Activated effector memory CD4-positive, alpha-beta T cell treated with Interleukin-2 at 50 U/mL for 16 hours (primary cell): ENCODE results near the gene TMEM229B.

Experiments used
- DNase-seq: peaks from one replicate; pipeline ENCODE4 v3.0.0-alpha.2; 2020

The TMEM229B gene

DNA sequence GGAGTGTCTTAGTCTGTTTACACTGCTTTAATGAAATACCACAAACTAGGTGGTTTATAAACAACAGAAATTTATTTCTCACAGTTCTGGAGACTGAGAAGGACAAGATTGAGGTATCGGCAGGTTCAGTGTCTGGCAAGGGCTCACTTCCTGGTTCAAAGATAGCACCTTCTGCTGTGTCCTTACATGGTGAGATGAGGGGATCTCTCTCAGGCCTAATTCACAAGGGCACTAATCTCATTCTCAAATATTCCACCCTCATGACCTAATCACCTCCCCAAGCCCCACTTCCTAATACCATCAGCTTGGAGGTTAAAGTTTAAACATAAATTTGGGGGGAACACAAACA is 41.5 kb downstream of the TMEM229B start:
- no peak for DNase-seq

DNA sequence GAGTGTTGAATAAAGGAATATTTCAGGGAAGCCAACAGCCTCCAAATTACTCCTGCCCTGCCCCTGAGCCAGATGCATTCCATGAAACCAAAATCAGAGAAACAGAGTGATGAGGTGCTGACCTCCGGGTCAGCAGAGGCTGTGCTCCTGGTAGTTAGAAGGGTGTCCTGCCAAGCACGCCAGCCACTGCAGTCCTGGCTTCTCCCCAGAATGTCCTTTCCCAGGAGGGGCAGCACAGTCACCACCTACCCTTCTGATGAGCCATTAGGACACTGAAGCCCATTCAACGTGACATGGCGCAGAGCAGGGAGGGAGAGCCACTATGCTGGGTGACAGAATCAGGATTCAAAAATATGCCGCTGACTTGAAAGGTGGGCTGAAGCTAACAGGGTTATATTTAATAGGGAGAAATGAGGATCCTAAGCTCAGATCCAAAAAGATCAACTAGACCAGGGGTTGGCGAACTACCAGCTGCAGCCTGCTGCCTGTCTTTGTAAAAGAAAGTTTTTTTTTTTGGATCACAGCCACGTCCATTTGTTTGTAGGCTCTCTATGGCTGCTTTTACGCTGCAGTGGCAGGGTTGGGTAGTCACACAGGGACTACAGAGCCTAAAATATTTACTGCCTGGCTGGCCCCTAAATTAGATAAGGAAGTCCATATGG is 42.0 kb downstream of the TMEM229B start:
- DNase-seq: no peak

DNA sequence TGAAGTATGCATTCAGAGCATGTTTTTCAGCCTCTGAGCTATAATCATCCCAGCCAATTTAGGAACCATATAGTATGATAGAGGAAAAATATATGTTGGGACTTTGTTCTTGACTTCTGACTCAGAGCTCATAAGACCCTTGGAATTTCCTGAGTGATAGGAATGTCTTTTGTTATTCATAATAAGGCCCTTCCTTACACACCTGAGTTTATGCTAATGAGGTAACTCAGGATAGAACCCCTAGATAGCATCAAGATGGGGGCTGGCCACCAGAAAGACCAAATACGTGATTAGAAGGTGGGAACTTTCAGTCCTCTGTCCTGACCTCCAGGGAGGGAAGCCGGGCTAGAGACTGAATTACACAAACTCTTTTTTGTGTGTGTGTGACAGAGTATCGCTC is 44.1 kb downstream of the TMEM229B start:
- DNase-seq: no peak

DNA sequence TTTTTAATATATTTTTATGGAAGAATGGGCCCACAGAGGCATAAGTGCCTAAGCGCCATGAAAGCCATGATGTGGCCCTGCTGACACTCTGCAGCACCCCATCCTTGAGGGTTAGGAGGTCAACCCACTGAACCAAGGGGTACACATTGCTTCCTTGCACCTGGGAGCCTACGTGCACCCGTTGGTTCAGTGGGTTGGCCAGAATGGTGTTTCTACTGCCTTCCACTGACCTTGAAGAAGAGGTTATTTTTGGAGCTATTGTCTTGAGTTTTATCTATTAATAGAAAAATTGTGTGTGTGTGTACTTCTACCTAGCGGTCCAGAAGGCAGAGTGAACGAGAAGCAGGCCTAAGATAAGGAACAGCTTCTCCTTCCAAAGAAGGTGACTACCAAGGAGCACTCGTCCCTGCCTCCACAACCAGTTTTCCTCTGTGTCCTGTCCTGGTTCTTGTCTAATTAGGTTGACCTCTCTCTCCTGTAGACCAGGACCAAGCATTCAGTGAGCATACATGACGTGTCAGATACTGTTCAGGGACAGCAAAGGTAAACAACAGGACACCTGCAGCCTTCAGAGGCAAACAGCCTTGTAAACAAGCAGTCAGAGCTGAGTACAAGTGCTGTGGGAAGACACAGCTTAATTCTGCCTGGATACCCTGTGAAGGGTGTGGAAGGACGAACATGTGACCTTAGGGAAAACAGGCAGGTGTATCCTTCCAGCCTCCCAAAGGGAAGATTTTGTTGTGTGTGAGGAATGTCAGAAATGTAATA is 46.2 kb downstream of the TMEM229B start:
- no peak for DNase-seq

DNA sequence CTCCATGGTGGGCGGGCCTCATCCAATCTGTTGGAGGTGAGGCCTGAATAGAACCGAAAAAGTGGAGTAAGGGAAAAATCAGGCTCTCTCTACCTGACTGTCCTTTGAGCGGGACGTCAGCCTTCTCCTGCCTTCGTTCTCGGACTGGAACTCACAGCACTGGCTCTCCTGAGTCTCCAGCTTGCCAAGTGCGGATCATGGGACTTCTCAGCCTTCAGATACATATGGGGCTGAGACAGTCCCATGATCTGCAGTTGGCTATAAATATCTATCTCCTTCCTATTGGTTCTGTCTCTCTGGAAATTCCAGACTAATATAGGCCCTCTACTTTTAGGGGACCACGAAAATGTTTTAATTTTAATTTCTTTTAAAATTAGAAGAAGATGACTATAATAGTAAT is 46.8 kb downstream of the TMEM229B start:
- DNase-seq: no peak

DNA sequence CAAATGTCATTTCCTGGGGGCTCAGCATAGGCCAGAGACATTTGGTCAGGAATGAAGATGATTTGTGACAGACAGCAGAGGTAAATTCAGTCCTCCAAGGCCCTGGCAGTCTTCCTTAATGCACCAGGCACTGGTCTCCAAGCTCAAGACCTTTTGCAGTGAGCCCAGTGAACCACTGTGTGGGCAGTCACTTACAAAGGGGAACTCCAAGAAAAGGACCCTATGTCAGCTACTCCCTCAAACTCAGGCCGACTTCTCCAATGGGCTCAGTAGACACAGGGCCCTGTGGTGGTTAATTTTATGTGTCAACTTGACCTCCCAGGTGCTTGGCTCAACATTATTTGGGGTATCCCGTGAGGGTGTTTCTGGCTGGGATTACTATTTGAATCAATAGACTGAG is 47.3 kb downstream of the TMEM229B start:
- DNase-seq: no peak

DNA sequence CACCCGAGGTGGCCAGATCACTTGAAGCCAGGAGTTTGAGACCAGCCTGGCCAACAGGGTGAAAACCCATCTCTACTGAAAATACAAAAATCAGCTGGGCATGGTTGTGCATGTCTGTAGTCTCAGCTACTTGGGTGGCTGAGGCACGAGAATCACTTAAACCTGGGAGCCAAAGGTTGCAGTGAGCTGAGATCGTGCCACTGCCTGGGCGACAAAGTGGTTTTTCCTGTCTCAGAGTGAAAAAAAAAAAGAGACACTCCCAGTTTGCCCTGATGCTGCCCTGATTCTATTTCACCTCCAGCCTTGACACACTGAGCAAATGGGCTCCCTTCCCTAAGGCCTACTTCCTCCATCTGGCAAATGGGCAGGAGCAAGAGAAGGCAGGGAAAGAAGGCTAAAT is 48.0 kb downstream of the TMEM229B start:
- DNase-seq: no peak

DNA sequence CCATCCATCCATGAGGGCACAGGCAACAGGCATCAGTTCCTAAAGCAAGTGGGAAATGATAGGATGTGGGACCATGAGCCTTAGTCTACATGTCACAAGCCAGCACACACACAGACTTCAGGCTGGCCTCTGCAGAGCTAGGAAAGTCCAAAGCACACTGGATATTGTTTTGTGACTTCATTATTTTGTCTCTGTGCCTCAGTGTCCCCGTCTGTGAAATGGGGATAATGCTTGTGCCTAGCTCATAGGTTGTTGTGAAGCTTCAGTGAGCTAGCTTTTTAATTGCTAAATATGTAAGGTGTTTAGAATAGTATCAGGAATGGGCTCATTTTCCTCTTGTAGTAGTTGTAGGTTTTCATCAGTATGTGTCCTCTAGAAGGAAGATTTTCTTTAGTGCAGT is 49.6 kb downstream of the TMEM229B start:
- DNase-seq: no peak

DNA sequence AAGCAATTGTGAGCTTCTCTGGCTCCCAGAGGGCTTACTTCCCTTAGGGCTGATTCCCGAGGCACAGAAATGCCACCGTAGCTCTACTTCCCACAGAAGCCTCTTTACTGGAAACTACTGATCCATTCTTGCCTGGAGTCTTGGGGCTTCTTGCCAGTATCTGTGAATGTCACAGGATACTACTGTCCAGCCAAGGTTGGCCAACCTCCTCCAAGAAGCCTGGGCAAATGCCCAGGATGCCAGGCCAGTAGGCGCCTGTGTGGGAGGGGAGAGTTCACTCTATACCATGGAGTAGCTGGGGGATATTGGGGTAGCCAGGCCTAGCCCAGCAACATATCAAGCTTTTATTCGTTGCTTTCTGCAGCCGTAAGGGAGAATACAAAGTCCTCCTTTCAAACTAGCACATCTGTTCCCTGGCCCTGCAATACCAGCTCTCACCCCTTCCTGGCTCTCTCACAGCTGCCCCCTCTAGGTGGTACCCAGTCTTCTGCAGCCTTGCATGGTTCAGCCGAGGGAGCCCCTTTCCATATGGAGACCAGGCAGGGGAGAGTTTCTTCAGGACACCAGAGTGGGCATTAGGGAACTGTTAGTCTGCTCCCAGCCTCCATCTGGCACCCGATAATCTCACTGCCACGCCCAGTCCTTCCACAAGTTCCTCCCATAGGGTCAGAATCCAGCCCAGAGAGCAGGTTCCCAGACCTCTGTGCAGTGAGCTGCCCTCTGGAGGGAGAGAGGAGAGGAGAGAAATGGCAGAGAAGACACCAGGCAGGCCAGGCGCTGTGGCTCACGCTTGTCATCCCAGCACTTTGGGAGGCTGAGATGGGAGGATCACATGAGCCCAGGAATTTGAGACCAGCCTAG is 52.3 kb downstream of the TMEM229B start:
- no peak for DNase-seq

DNA sequence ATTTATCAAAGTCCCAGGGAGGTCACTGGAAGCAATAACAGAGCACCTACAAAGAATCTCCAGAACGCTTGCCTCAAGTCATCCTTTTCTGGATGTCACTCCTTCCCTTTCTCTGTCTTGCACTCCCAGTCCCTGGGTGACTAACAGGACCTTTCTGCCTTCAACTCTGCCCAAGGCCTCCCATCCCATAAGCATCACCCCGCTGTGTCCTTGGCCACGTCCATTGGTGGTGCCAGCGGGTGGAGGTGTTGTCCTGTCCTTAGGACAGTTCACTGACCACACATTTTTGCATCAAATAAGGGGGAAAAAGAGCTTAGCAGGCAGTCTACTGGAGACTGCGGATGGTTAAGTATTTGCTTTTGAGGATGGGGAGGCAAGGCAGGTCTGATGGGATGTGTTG is 52.9 kb downstream of the TMEM229B start:
- no peak for DNase-seq

DNA sequence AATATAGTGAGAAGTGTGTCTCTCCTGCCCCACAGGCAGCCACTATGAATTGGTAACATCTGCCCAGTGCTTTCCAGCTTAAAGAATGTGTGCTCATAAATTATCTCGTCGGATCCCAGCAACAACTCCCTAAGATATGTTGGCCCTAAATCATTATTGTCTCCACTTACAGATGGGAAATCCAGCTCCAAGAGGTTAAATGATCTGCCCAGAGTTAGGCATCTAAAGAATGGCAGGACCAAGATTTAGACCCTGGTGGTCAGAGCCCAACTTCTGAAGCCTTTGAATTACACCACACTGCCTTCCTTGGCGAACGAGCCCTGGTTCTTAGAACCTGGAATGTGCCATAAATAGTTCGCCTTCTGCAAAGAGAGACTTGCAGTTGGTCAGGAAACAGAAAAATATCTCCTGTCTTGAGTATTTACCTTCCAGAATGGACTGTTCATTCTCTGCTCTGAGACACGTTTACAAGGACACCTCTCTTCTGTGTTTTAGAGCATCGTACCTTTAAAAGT is 56.4 kb downstream of the TMEM229B start:
- no peak for DNase-seq

DNA sequence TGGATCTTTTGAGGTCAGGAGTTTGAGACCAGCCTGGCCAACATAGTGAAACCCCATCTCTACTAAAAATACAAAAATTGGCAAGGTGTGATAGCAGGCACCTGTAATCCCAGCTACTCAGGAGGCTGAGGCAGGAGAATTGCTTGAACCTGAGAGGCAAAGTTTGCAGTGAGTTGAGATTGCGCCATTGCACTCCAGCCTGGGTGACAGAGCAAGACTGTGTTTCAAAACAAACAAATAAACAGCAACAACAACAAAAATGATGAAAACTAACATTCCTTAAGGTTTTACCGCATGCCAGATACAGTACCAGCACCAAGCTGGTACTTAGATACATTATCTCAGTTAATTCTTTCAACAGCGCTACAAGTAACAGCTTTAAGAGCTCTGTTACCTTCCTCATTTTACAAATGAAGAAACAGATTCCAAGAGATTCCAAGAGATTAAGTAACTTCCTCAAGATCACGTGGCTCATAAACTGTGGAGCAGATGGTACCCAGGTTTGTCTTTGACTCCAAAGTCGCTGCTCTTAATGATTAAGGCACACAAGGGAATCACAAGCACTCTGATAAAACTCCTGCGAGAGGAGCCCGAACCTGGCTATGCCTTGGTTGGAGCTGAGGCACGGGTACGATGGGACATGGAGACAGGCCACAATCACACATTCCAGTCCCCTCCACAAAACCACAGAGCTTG is 58.9 kb downstream of the TMEM229B start:
- DNase-seq: no peak

DNA sequence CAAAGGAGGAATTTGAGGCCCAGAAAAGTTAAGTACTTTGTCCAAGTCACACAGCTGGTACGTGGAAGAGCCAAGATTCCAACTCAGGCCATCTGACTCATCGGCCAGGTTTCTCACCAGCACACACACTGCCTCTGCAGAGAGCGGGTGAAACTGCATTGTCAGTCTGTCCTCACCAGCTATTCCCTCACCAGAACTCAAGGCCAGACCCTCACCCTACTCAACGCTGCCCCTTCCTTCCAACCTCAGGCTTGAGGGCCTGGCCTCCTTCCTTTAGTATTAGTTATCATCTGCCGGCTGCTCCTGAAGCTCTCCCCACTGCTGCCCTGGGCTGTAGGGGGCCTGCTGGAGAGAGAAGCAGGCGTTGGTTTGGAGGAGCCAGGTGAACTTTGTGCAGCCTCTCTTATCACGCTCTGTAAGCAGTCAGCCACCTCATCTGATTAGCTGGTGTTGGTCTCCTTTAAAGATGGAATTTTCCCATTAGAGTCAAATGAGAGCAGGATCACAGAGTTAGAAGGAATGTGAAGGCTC is 60.0 kb downstream of the TMEM229B start:
- DNase-seq: no peak

DNA sequence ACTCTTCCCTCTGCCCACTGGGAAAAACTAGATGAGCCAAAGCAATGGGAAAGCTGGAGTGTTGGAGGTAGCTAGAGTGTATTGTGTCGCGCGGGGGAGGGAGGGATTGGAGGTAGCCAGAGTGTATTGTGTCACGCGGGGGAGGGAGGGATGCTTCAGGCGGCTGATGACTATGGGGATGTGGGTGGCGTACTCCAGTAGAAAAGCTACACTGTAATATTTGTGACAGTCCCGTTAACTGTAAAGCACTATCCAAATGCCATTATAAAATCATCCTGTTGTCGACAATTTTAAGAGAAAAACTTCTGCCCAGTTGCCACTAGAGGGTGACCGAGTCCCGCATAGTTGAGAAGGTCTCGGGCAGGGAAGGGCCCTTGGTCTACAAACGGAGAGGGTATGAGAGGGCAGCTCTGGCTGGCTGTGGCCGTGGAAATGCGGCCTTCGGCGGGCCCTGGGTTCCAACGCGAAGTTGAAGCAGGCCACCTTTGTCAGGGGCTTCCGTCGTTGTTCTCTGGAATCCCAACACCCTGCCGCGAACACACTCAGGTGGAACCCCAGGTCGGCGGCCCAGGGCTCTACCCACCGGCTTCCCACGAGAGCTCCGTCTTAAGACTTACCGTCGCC is 61.4 kb downstream of the TMEM229B start:
- peak; percentile 47 for DNase-seq

DNA sequence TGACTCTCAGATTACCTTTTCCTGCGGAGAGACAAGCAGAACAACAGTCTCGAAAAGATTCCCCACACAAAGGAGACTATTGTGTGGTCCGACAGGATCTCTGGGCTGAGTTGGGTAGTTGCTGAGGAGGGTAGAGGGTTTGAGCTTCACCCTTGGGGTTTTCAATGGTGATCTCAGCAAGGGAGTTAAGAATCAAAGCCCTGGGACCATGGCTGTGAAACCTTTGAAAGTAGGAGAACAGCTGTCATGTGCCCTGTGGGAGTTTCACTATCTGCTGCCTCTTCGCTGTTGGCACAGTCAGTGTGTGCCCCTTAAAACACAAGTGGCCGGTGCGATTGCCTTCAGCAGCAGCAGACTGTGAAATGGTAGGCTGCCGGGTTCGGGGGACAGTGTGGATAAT is 62.4 kb downstream of the TMEM229B start:
- DNase-seq: no peak

DNA sequence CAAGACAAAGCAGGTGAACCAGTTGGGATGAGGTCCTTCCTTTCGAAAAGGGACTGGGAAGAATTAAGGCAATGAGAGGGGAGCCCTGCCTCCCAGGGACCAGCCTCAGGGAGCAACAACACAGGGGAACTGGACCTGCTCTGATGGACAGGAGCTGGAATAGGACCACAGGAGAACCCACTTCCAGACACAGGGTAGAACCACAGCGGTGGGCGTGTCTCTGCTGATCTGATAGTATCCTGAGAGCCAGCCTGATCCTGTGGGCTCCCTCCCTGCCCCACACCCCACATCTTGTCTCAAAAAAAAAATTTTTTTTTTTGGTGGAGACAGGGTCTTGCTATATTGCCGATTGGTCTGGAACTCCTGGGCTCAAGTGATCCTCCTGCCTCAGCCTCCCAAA is 62.9 kb downstream of the TMEM229B start:
- no peak for DNase-seq

DNA sequence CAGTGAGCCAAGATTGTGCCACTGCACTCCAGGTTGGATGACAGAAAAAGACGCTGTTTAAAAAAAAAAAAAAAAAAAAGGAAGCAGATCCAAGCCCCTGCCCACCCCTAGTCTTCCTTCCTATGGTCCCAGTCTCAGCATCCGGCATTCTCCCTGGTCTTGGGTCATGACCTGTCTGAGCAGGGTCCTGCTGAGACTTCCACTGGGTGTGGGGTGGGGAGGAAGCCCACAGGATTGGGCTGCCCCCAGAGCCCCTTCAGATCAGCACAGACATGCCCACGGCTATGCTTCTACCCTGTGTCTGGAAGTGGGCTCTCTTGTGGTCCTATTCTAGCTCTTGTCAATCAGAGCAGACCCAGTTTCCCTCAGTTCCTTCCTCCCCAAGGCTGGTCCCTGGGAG is 64.0 kb downstream of the TMEM229B start:
- DNase-seq: no peak

DNA sequence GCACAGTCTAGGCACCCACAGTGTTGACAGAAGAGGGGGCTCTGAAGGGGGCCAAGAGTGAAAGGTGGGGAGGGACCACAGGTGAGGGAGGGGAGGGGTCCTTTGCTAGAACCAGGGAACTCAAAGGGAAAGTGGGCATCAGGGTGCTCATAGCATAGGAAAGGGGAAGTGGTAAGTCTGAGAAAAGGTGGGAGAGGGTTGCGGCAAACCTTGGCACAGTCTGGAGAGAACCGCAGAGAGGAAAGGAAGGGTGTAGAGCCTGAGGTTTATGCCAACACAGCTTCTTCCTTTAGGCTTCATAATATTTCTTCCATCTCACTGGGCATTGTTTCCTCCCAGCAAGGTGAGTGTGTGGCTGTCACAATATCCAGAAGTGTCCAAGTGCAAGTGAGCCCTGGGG is 65.1 kb downstream of the TMEM229B start:
- DNase-seq: no peak

DNA sequence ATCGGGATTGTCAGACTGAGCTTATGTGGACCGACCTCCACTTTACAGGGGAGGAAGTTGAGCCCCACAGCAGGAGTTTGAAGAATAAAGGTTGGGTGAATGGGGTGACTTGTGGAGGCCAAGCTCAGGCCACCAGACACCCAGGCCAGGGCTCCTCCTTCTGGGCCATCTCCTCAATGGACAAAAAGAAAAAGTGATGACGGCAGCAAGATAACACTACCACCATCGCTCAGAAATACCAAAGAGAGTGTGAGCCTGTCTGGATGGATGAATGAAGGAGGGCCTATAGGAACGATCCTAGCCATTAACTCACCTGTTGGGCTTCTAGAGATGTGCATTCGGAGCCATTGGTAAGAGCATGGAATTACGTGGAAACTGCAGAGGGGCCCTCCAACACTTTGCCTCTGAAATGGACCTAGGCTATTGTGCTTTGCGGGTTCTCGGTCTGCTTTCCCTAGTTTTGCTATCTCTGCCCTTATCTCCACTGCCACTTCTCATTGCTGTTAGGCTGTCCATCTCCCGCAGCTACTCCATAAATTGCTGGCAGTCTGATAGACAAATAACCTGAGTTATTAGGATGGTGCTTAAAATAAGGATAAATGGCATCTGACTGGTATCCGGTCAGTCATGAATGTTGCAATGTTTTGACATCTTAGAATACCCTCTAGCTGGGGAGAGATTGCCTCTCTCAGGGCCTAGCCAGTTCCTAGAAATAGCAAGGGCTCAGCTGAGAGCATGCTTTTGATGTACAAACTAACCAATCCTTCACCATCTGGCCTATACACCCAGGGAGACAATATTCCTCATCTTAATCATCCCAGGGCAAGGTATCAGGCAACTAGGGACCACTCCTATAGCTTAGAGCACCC is 66.9 kb downstream of the TMEM229B start:
- no peak for DNase-seq
